ENCODE results near the gene MAN2A2.
"Not testable (repeated sequence)": the region's sequence is repeated elsewhere in the genome, so short reads cannot be mapped to it uniquely, and the experiment has no call there.

Gene MAN2A2

DNA sequence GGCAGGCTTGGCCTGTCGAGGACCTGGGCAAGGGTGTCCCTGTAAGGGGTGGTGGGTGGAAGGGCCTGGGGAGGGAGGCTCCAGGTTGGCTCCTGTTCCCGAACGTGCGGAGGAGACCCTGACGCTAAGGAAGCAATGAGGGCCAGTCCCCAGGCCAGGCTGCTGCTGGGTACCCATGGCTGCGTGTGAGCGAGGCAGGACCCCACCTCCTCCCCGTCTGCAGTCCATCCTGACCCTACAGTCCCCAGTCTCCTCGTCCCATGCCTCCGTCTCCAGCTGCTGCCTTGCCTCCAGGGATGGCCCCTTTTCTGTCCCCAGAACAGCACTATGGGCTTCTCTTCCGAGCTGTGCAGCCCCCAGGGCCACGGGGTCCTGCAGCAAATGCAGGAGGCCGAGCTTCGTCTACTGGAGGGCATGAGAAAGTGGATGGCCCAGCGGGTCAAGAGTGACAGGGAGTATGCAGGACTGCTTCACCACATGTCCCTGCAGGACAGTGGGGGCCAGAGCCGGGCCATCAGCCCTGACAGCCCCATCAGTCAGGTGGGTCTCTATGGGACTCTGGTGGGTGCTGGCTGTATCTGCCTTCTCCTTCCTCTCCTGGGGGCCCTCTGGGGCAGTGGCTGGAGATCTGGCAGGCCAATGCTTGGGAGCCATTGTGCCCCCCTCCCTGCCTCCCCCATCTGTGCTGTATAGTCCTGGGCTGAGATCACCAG is 18.2 kb upstream of the MAN2A2 start:
- no peak for FAIRE-seq

DNA sequence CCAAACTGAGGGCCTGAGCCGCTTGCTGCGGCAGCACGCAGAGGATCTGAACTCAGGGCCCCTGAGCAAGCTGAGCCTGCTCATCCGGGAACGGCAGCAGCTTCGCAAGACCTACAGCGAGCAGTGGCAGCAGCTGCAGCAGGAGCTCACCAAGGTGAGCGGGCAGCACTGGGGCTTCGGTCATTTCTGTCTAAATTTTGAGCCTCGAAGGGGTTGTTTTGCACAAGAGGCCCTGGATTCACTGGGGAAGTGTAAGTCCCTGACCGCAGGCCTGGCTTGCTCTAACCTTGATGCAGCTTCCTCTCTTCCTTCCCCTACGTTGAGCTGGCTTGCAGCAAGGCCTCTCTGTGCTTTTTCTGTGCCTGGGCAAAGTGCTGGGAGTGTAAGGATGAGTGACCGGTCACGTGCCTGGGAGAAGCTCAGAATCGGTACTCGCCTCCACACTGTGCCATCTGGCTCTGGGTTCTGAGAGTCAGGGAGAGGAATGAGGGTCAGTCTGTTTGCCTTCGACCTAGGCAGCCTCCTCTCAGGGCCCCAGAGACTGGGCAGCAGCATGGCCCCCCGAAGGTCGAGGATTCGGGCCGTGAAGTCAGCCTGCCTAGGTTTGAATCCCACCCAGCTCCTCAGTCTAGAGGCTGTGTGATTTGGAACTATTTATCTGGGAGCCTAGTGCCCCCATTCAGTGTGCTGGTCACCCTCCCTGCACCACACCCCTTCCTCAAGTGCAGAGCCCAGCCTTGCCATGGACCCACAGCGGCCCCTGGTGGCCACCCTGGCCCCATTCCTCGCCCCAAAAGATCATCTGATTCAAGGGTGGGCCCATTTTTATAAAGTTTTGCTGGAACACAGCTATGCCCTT is 17.4 kb upstream of the MAN2A2 start:
- no peak for FAIRE-seq

DNA sequence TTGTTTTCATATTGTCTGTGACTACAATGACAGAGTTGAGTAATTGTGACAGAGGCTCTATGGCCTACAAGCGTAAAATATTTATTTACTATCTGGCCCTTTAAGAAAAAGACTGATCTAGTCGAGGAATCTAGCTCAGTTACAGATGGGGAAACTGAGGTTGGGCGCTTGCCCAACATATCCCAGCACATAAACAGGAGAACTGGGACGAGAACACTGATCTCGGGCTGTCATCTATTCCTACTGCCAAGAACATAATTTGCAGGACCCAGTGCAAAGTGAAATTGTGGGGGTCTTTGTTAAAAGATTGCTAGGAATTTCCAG is 16.8 kb upstream of the MAN2A2 start:
- FAIRE-seq, result no peak

DNA sequence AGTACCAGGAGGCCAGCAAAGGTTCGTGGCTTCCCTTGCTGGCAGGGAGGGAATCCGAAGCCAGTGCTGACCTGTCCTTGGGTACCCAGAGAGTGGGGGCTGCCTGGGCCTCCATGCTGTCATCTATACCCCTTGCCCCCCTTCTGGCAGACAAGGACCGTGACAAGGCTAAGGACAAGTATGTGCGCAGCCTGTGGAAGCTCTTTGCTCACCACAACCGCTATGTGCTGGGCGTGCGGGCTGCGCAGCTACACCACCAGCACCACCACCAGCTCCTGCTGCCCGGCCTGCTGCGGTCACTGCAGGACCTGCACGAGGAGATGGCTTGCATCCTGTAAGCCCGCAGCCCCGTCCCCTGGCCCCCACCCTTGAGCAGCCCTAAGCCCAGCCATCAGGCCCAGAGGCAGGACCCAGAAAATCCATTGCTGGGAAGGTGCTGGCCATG is 16.0 kb upstream of the MAN2A2 start:
- FAIRE-seq, result no peak

DNA sequence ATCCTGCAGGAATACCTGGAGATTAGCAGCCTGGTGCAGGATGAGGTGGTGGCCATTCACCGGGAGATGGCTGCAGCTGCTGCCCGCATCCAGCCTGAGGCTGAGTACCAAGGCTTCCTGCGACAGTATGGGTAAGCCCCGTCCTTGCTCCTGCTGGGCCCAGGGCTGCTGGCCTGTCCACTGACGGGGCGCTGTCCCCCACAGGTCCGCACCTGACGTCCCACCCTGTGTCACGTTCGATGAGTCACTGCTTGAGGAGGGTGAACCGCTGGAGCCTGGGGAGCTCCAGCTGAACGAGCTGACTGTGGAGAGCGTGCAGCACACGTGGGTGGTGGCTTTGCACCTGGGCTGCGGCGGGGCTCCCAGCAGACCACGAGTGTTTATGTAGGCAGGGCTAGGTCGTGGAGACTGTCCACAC is 13.8 kb upstream of the MAN2A2 start:
- FAIRE-seq, result no peak

DNA sequence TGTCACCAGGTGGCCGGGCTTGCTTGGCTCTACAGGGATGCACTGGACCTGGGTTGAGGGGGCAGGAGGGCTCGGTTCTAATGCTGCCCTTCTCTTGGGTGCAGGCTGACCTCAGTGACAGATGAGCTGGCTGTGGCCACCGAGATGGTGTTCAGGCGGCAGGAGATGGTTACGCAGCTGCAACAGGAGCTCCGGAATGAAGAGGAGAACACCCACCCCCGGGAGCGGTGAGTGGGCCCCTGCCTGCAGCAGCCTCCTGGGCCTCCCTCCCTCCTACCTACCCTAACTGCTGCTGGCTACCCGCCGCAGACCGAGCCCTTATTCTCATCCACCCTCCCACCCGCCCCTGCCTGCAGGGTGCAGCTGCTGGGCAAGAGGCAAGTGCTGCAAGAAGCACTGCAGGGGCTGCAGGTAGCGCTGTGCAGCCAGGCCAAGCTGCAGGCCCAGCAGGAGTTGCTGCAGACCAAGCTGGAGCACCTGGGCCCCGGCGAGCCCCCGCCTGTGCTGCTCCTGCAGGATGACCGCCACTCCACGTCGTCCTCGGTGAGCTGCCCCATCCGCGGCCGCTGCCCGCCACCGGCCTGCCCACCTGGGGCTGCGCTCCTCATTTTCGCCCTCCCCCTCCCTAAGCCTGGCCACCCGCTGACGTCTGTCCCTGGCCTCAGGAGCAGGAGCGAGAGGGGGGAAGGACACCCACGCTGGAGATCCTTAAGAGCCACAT is 13.2 kb upstream of the MAN2A2 start:
- FAIRE-seq, result no peak

DNA sequence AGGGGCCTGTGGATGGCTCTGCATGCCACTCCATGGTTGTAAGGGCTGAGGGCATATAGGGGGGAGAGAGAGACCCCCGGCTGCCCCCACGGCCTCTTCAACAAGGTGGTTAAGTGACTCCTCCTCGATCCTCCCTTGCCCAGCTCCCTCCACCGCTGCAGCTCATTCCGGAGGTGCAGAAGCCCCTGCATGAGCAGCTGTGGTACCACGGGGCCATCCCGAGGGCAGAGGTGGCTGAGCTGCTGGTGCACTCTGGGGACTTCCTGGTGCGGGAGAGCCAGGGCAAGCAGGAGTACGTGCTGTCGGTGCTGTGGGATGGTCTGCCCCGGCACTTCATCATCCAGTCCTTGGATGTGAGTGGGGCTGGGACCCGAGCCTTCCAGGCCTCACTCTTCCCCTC is 12.3 kb upstream of the MAN2A2 start:
- FAIRE-seq, result no peak

DNA sequence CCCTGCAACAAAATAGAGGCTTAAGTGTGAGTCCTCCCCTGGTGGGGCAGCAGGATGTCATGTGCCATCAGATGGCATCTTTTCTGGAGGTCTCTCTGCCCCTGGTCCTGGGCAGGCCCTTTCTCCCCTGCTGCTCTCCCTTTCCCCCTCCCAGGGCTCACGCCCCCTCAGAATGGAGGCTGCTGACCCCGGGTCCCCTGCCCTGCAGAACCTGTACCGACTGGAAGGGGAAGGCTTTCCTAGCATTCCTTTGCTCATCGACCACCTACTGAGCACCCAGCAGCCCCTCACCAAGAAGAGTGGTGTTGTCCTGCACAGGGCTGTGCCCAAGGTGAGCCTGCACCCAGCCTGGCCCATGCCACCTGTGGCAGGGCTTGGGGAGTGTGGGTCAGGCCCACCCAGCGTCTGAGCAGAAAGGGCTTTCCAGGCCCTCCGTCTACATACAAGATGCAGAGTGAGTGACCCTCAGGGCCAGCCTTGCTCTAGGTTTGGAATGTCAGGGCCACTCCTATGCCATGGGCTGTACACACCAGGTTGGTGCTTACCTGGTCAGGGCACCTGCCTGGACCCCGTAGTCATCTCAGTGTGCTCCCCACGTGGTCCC is 11.7 kb upstream of the MAN2A2 start:
- no peak for FAIRE-seq

DNA sequence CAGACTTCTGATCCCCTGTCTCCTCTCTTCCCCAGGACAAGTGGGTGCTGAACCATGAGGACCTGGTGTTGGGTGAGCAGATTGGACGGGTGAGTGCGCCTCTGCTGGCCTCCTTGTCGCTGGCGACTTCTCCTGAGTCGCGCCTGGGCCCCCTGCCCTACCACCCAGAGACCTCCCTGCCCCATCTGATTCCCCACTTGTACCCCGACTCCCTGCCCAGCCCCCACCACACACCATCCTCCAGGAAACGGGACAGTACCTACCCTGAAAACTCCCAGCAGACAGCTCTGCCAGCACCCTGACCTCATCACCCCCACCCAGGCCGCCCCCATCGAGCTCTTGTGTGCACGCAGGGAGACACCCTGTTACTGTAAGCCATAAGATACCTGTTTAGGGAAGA is 11.1 kb upstream of the MAN2A2 start:
- FAIRE-seq, result no peak

DNA sequence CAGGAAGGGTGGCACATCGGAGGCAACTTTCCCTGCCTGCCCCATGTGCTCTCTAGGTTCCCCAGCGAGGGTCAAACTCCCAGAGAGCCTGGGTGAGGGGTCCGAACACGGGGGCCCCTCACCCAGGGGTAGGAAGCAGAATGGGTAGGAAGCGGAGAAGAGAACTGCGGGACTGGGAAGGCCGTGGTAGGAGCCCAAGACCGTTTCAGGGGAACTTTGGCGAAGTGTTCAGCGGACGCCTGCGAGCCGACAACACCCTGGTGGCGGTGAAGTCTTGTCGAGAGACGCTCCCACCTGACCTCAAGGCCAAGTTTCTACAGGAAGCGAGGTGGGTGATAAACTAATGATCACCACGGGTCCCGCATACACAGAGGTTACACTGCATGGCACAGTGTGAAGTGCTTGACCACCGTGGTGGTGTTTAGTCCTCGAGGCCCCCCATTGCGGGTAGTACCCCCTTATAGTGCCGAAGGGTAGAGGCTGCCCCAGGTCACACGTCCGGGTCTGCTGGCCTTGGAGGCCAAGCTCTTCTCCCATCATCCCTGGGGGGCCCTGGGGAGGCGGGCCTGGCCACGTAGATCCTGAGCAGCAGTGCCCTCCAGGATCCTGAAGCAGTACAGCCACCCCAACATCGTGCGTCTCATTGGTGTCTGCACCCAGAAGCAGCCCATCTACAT is 10.5 kb upstream of the MAN2A2 start:
- no peak for FAIRE-seq

DNA sequence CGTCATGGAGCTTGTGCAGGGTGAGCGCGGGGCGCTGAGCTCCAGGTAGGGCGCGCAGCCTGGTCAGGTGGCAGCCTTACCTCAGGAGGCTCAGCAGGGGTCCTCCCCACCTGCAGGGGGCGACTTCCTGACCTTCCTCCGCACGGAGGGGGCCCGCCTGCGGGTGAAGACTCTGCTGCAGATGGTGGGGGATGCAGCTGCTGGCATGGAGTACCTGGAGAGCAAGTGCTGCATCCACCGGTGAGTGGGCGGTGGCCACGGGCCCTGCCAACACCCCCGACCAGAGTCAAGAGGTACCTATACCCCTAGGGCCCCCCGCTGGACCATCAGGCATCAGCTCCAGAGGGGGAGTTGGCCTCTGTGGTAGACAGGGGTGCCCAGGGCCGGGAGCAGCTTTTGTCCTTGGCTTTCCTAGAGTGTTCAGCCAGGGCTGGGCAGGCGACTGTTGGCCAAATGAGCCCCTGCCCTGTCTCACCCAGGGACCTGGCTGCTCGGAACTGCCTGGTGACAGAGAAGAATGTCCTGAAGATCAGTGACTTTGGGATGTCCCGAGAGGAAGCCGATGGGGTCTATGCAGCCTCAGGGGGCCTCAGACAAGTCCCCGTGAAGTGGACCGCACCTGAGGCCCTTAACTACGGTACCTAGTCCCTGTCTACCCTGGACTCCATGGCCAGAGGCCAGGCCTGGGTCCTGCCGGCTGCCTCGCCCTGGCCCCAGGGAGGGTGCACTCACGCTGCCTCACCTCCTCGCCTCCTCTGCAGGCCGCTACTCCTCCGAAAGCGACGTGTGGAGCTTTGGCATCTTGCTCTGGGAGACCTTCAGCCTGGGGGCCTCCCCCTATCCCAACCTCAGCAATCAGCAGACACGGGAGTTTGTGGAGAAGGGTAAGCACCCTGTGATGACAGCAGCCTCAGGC is 9.7 kb upstream of the MAN2A2 start:
- FAIRE-seq, result no peak

DNA sequence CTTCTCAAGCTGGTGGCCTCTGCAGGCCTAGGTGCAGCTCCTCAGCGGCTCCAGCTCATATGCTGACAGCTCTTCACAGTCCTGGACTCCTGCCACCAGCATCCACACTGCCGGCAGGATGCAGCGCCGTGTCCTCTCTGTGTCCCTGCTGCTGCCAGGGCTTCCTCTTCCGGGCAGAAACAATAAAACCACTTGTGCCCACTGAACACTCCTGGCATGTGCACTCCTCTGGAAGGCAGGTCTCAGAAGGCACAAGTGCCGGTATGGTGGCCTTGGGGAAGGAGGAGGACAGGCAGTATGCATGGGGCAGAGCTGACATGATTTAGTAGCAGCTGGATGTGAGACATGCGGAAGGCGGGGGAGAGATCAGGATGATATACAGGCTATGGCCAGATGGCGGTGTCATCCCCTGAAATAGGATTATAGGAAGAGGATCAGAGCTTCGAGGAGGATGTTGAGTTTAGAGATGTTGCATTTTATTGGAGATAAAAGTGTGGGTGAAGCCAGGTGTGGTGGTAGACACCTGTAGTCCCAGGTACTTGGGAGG is 7.5 kb upstream of the MAN2A2 start:
- FAIRE-seq, result no peak

DNA sequence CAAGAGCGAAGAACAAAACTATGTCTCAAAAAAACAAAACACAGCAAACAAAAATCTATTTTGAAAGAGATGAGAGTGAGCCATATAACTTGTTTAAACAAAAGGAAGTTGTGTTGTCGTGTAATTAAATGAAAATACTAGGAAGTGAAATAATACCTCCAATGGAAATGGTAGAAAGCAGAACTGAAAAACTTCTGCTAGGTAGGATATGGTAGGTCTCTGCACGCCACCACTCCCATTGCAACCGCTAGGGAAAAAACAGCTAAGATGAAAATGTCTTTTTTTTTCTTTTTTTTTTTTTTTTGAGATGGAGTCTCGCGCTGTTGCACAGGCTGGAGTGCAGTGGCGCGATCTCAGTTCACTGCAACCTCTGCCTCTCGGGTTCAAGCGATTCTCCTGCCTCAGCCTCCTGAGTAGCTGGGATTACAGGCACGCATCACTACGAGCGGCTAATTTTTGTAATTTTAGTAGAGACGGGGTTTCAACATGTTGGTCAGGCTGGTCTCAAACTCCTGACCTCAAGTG is 5.9 kb upstream of the MAN2A2 start:
- FAIRE-seq, result not testable (repeated sequence)

DNA sequence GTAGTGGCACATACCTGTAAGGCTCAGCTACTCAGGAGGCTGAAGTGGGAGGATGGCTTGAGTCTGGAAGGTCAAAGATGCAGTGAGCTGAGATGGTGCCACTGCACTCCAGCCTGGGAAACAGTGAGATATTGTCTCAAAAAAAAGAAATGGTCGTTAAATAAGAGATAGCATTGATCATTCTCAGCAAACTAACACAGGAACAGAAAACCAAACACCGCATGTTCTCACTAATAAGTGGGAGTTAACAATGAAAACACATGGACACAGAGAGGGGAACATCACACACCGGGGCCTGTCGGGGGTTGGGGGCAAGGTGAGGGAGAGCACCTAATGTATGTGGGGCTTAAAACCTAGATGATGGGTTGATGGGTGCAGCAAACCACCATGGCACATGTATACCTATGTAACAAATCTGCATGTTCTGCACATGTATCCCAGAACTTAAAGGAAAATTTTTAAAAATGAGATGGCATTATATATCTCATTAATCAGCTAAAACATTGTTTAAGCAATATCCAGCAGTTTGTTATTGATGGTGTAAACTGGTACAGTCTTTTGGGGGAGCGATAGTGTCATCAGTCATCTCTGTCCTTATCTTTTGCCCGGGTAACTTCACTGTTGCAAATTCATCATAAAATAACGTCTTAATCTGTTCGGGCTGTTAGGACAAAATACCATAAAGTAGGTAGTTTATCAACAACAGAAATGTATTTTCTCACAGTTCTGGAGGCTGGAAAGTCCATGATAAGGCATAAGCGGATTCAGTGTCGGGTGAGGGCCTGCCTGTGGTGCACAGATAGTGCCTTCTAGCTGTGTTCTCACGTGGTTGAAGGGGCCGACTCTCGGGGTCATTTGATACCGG is 1.7 kb upstream of the MAN2A2 start:
- FAIRE-seq, result no peak

DNA sequence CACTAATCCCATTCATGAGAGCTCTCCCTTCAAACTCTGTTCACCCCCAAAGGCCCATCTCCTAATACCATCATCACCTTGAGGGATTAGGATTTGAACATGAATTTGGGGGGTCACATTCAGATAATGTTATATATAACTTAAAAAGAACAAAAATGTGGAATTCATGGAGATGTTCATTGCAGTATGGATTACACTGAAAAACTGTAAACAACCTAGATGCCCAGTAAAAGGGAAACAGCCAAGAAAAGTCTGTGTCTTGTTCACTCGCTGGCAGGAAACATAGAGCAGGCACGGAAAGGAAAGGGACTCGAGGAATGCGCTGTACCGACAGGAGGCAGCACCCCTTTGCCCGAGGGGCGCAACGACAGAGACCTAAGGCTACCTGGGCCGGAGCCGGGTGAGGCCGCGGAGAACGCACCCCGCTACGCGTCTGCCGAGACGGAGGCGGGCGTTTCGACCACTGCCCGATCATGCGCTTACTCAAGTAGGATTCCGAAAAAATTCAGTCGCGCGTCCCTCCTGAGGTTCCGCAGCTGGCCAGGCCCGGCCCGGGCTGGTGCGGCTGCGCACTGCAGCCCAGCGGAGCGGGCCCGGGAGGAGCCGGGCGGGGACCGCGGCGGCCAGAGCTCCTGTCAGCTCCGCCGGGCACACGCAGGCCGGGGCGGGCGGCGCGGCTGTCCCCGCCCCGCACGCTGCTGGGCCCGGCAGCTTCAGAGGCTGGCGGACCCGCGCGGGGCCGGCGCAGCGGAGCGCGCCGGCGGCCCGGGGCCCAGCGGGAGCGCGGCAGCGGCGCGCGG is 862 bp upstream of the MAN2A2 start:
- FAIRE-seq, result no peak

DNA sequence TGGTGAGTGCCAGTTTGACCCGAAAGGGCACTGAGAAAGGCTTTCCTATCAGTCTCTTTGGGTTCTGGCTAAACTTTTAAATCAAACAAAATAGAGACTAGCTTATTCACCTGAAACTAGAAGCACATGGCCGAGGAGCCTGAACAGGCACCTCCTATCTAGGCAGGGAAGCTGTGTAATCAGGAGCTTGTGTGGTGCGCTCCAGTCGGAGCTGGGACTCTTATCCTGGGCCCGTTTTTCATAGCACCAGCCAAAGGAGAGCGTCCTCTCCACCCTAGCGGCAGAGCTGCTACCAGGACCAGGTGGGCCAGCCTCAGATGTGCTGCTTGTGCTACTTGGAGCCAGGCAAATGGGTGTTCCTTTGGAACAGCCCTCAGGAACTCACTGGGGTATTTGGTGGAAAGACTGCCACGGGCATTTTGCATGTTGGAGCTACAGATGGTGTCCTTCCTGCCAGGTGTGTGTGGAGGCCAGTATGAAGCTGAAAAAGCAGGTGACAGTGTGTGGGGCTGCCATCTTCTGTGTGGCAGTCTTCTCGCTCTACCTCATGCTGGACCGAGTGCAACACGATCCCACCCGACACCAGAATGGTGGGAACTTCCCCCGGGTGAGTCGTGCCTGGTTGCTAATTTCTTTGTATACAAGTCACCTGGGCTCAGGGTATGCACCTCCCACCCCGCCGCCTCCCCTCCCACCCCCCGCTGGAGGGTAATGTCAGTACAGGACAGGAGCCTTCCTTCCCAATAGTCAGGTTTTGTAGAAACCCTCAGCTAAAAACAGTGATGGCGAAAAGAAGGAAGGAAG is 833 bp downstream of the MAN2A2 start:
- FAIRE-seq, result no peak

DNA sequence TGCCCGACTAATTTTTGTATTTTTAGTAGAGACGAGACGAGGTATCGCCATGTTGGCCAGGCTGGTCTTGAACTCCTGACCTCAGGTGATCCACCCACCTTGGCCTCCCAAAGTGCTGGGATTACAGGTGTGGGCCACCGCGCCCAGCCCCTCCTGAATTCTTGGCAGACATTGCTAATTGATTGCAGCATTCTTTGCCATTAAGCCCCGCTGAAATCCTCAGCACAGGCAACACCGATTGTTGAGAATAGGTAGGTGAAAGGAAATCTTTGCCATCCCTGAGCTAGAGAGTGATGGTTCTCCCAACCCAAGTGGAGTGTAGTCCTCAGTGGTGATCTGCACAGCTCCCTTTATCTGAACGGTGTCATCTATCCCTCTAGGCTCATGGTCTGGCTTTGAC is 1.6 kb downstream of the MAN2A2 start:
- no peak for FAIRE-seq
